ENCODE measurements around the gene FAM240B. TPM values are rescaled to one million over a fixed set of nuclear protein-coding genes. Genes with fewer than 3 reads are reported as not detected.

The FAM240B gene
- total and polyA plus RNA-seq, 2 of the 8 experiments (the other 6 are each of a cell fraction or from before 2014, with no cell fraction given), result not detected

- Histone ChIP-seq H3K18ac (ENCODE audit: extremely low read depth, low read length) (peak overlapping the region; percentile 51; the same call in 1 of the 2 replicates), H2BK12ac (ENCODE audit: low read depth, low read length) (peak overlapping the region; percentile 86; the same call in 1 of the 2 replicates), H2AFZ (ENCODE audit: low read length) (no peak overlapping the region; the same call in 1 of the 2 replicates), H2BK5ac (ENCODE audit: low read depth, low read length) (no peak overlapping the region), H3K36me3 (ENCODE audit: control insufficient read depth in 2 of 4, insufficient read depth in 4 of 4, low read length in 3 of 4) (no peaks in the 10 kb centered on the region), H3K4me2 (ENCODE audit: insufficient read depth in 1 of 2, low read depth in 2 of 2, low read length in 2 of 2) (no peak overlapping the region), H3K79me1 (ENCODE audit: low read depth, low read length) (no peaks in the 10 kb centered on the region), H4K5ac (ENCODE audit: insufficient read length, low read depth, low read length) (no peak overlapping the region), H3K27me3 (replicated peaks in 1 of 4; ENCODE audit: control insufficient read depth in 3 of 4, extremely low read depth in 1 of 4, insufficient read depth in 3 of 4, low read length in 3 of 4) (no peaks in the 10 kb centered on the region; a peak in 1 of 7 replicates), H3K4me1 (replicated peaks in 1 of 4; ENCODE audit: control insufficient read depth in 3 of 4, insufficient read depth in 4 of 4, low read length in 3 of 4) (peaks cover 5 to 10% (median 8%) of the 10 kb centered on the region in 4 experiments; a peak in 6 of 7 replicates), H2BK15ac (ENCODE audit: low read length) (0 out of 2 replicates have a peak overlapping the region, but pooled peaks have one; percentile 54), H2BK120ac (replicated peaks; ENCODE audit: low read depth, low read length) (no peak overlapping the region), H3K23me2 (ENCODE audit: low read depth, low read length) (no peaks in the 10 kb centered on the region), H2AK5ac (ENCODE audit: low read depth, low read length) (no peak overlapping the region), H3K56ac (replicated peaks; ENCODE audit: insufficient read length, low read depth, low read length) (no peak overlapping the region), H4K20me1 (replicated peaks in 1 of 2; ENCODE audit: control insufficient read depth in 1 of 2, insufficient read depth in 2 of 2, low read length in 2 of 2) (no peaks in the 10 kb centered on the region), H3K23ac (ENCODE audit: insufficient read length) (no peak overlapping the region), H3K4ac (replicated peaks; ENCODE audit: insufficient read length, low read depth, low read length) (no peak overlapping the region), H3K14ac (ENCODE audit: insufficient read length) (no peak overlapping the region), H4K91ac (replicated peaks; ENCODE audit: insufficient read length, low read length) (no peak overlapping the region), H4K8ac (ENCODE audit: extremely low read depth, insufficient read depth, low read length) (no peak overlapping the region), H3K79me2 (ENCODE audit: control insufficient read depth in 1 of 2, insufficient read depth in 2 of 2, low read length in 2 of 2) (no peaks in the 10 kb centered on the region), H3K4me3 (ENCODE audit: extremely low read depth in 1 of 4, insufficient read depth in 2 of 4, low read depth in 3 of 4, low read length in 4 of 4) (no peak overlapping the region), H3K27ac (ENCODE audit: low read depth, low read length) (no peak overlapping the region), H3K9ac (replicated peaks in 1 of 4; ENCODE audit: extremely low read depth in 1 of 4, low read depth in 3 of 4, low read length in 3 of 4) (no peak overlapping the region), H2BK20ac (ENCODE audit: low read length) (peak overlapping the region; percentile 2; the same call in 1 of the 2 replicates), H3K9me3 (ENCODE audit: insufficient read depth in 2 of 2, low read depth in 1 of 2, low read length in 1 of 2) (no peaks in the 10 kb centered on the region)
- DNase-seq (ENCODE audit: low read depth in 1 of 2, low spot score in 2 of 2) (no peak), FAIRE-seq (no peak)
- CTCF ChIA-PET (ENCODE audit: partially characterized antibody), result interaction anchor here (0.8 to 2.7 kb wide), 4 partner anchors 10 to 33 kb away, joined by 3 to 15 read pairs (median 4); no protein-coding TSS in a partner anchor
- WGBS, 2 experiments (ENCODE audit: extremely low coverage in 1 of 2, insufficient coverage in 1 of 2, insufficient read length in 1 of 2, insufficient replicate concordance in 2 of 2, low coverage in 1 of 2, low lambda C conversion rate in 2 of 2, missing lambda C conversion rate in 1 of 2), result 87% methylated on average over 2 of the region's 2 CpGs; no CpG with 5 or more reads in 1 of the 2 experiments
- POLR2A ChIA-PET (ENCODE audit: partially characterized antibody), result interaction anchor here (1.0 kb wide), 1 partner anchor 14 kb away, joined by 3 read pairs; no protein-coding TSS in a partner anchor
- no peak for TF ChIP-seq FOSL1 (IDR thresholded peaks at IDR 0.05; ENCODE audit: insufficient read depth, low read depth, low read length)
- no peak for TF ChIP-seq SIN3A (conservative IDR thresholded peaks at IDR 0.05 in 1 of 2, IDR thresholded peaks at IDR 0.05 in 1 of 2; ENCODE audit: low read depth in 1 of 2, low read length in 2 of 2)
- TF ChIP-seq HDAC2 (IDR thresholded peaks at IDR 0.05; ENCODE audit: borderline replicate concordance in 1 of 2, low read depth in 2 of 2, low read length in 2 of 2), result no peak
- TF ChIP-seq BRCA1 (IDR thresholded peaks at IDR 0.05; ENCODE audit: low read depth, low read length), result no peak
- no peak for TF ChIP-seq SRF (IDR thresholded peaks at IDR 0.05; ENCODE audit: low read depth, low read length)
- no peak for TF ChIP-seq ATF3 (IDR thresholded peaks at IDR 0.05; ENCODE audit: insufficient read depth, low read depth, low read length)
- TF ChIP-seq HDAC6 (IDR thresholded peaks at IDR 0.05; ENCODE audit: low read depth, low read length), result no peak
- TF ChIP-seq CBX8 (IDR thresholded peaks at IDR 0.05; ENCODE audit: borderline replicate concordance, low read depth, low read length), result no peak
- no peak for TF ChIP-seq EP300 (IDR thresholded peaks at IDR 0.05; ENCODE audit: borderline replicate concordance in 1 of 2, low read depth in 2 of 2, low read length in 2 of 2)
- TF ChIP-seq ASH2L (IDR thresholded peaks at IDR 0.05; ENCODE audit: low read length), result no peak
- TF ChIP-seq RFX5 (IDR thresholded peaks at IDR 0.05; ENCODE audit: borderline replicate concordance, low read depth, low read length), result no peak
Measured at GRCh38 chr9:38675831-38676230, 44.1 kb downstream of the FAM240B start.

All from H1 (cell line).